ENCODE data around the gene ACSBG1.

- TF ChIP-seq CTCF (IDR thresholded peaks at IDR 0.05) (no peak), EP300 (IDR thresholded peaks at IDR 0.05) (no peak), POLR2AphosphoS5 (IDR thresholded peaks at IDR 0.05) (no peak)
These were observed 10.3 kb downstream of the ACSBG1 start for GRCh38 chr15:78224023-78224411.

Measured in gastroesophageal sphincter (tissue), 3 donors.